CD4-positive, alpha-beta T cell treated with Interleukin-1 beta for 1 hour (primary cell): Measurements from ENCODE around the gene FABP7.
"Not testable (repeated sequence)": the region's sequence is repeated elsewhere in the genome, so short reads cannot be mapped to it uniquely, and the experiment has no call there.

Experiments used
- DNase-seq, 2 donors: peaks; one replicate each; pipeline ENCODE4 v3.0.0-alpha.2; 2020 to 2022

The FABP7 gene

DNA sequence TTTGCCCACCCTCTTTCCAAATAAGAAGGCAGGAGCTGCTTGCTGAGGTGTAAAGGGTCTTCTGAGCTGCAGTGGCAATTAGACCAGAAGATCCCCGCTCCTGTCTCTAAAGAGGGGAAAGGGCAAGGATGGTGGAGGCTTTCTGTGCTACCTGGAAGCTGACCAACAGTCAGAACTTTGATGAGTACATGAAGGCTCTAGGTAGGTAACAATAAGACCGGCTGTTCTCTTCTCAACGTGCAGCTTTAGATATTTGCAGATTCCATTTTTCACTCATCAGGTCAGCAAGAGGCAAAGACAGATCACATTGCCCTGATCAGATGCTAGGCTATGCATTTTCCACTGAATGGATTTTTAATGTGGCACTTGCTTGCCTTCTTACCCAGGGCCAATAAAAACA is at the start of gene FABP7:
Gene FABP7, plus strand, starts transcription at position 50 of the 400 bp plus-strand sequence. Its CDS starts 79 bp downstream, at position 129.
- no peak for DNase-seq

DNA sequence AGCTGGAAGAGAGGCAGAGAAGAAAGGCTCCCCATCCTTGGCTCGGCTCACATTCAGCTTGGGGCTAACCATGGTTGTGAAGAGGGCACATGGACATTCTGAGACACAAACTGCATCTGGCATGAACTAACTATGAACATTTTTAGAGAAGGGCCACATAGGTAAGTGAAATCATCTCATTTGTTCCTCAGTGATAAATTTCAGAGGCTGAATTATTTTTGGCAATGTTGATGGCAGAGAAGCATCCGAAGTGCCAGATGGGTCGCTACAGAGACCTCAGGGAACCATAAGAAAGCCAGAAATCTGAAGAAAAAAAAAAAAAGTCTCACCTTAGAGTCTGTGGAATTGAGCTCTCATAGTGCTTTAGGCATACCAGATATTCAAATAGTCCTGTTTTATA is 49.2 kb upstream of the FABP7 start:
- no peak for DNase-seq

DNA sequence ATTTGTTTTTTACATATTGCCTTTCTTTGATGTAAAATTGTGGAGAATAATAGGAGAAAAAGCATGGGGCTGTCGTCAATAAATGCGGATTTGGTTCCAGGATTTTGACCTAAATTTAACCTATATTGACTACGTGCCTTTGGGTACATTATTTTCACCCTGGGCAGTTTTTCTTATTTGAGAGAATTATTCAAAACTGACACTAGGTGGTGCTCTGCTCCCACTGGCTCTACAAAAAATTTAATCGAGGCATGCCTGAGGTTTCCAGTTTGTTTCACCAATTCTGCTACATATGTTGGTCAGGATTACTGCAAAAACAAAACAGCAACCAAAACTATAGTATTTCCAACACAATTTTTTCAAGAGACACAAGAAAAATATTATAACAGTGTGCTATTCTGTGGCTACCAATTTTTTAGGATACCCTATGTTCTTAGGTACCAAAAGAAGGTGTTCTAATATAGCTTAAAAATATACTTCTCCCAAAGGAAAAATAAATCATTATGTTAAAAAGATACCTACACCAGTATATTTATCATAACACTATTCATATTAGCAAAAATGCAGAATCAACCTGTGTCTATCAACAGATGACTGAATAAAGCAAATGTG is 48.6 kb upstream of the FABP7 start:
- no peak for DNase-seq

DNA sequence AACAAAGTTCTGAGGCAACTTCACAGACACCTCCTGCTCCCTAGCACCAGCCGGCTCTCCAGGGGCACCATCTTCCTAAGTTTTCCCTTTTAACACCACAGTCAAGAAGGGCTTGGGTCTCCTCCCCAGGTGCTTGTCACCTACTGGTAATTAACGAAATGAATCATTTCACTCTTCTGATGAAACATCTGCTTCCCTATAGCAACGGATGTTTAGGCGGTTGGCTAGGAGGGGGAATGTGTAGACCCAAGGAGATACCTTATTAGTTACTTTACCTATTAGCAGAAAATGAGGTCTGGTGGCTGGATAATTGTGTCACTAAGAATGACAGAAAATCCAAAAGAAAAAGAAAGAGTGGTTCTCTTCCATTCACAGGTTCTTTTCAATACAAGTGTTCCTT is 46.3 kb upstream of the FABP7 start:
- DNase-seq, result no peak

DNA sequence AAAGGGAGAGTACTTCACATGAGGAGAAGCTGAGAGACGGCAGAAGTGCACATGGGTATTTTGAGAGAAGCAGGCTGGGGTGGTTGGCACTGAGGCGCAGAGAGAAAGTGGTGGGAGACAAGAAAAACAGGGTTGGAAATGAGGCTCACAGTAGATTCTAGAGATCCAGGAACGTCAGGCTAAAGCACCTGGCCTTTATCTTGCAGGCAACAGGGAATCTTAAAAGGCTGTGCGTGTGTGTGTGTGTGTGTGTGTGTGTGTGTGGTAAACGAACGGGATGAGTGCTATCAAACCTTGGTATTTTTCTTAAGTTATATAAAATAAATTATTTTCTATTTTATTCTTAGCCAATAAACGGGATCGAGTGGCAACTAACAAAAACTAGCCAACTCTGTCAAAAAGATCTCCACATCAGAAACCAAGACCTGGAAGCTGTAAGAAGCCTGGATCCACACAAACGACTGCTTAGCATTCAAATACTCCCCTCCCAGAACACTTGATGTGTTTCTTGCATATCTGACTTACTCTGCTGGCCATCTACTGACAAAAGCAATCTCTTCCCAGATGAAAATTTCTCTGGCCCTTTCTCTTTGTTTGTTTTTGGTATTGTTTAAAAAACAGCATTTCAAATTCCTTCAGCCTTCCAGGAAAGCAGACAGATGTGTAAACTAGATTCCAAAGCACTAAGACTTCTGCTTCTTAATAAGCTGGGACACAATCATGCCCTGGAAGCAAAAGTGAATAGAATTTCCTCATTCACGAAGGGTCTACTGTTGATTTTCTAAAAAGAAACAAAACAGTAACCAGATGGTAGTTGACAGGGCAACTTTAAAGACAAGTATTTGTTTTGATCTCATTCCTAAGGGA is 44.8 kb upstream of the FABP7 start:
- DNase-seq, result no peak

DNA sequence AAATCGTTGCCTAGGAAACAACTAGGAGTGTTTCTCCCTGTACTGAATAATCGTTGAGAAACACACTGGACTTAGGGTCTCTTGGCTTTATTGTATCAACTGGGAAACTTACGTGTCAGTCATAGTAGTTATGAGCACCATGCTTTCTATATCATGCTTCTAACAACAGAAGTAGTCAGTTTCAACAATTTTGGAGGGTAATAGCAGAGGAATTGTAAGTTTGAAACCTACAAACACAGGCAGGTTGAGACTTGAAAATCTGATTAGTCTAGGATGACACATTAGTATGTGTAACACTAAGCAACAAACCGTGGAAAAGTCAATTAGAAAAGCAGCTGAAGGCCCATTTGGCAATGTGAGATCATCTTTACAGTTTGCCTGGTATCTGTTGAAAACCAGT is 43.9 kb upstream of the FABP7 start:
- no peak for DNase-seq

DNA sequence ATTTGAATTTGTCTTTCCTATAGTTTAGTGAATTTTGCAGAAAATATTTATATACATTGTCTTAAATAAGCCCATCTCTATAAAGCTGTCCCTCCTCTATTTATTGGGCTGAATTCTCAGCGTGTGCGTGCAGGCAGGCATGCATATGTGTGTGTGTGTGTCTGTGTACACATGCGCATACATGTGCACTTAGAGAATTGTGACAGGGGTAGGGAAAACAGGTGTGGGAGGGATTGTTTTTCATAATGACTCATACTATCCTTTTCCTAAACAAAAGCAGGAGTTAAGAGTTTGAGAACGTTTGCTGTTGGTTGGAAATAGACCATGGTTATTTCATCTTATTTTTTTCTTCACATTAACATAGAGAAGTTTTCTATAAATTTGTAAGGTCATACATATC is 43.4 kb upstream of the FABP7 start:
- no peak for DNase-seq

DNA sequence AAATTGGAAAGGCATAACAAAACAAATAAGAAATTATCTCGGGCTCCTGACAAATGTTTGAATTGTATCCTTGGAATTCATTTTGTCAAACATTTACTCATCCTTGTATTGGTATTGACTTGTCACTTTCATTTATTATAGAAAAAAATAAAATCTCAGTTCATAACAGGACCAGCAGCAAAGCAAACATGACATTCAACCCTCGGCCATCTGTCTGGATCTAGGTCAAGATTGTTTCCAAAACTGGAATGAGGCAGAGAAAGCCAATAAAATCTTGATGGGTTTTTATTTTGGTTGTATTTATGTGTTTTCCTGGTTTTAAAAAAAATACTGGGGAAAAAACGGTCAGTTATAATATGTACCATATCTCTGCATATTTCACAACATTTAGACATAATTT is 42.9 kb upstream of the FABP7 start:
- no peak for DNase-seq

DNA sequence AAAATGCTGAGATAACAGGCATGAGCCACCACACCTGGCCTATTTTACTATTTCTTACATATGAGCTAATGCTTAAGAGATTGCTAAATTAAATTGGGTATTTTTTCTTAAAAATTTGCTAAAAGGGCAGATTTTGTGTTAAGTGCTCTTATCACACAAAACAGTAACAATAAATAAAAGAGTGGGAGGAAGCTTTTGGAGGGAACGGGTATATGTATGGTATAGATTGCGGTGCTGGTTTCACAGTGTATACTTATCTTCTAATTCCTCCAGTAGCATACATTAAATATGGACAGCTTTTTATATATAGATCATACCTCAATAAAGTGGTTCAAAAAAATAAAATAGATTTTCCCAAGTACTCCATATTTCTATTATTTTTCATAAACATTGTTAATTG is 39.4 kb upstream of the FABP7 start:
- DNase-seq, result no peak

DNA sequence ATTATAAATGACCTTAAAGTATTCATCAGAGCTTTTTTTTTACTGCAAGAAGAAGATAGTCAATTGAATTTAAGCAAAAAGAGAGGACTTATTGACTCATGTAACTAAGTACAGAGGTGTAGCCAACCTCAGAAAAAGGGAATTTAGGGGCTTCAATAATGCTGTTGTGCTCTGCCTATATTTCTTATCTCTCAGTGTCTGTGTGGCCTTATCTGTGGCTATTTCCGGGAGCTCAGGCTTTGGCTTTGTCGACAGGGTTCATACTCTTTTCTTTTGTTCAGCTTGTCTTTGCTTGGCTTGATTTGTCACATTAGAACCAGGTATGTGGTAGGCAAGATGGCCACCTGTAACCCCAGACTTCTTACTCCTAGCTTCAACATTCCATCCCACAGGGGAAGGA is 38.6 kb upstream of the FABP7 start:
- DNase-seq, result no peak

DNA sequence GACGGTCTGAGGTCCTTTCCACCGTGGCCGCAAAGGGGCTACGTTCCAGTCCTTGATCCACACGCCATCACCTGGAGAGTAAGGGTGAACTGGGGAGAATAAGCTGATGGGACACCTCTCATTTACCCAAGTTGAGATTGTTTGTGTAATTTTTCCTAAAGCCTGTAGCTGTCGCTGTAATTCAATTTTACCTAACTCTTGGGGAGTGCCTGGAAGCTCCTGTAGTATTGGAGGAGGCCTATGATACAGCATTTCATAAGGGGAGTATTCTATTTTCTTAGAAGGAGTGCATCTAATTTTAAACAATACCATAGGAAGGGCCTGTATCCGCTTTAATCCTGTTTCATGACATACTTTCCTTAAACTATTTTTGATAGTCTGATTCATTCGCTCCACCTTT is 35.3 kb upstream of the FABP7 start:
- DNase-seq, result not testable (repeated sequence)

DNA sequence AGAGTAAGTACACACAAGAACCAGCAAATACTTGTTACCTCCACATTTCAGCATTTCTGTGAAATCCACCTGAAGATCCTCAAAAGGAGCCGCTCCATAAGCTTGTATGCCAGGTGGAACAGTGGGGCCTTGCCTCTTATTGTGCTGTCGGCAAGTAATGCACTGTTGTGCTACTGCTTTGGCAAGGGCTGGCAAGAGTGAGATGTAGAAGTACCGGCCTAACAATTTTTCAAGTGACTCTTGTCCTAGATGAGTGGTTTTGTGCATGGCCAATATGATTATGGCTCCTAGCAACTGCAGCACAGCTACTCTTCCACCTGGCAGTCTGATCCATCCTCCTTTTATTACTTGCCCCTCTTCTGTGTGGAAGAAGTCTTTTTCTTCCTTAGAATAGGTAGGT is 34.7 kb upstream of the FABP7 start:
- DNase-seq, result not testable (repeated sequence)

DNA sequence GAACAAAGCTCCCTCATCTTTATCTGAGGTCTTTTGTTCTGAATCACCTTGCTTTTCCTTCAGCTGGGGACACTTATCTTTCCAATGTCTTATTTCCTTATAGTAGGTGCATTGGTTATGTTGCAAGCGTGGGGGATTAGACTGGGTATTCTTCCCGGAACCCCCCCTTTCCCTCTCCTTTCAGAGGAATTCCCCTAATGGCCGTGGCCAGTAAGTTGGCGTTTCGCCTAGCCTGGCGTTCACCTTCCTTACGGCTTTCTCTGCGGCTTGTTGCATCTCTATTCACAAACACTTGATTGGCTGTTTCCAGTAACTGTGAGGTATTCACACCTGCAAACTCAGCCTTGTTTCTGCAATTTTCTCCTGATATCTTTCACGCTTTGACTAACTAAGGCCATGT is 32.8 kb upstream of the FABP7 start:
- DNase-seq, result no peak

DNA sequence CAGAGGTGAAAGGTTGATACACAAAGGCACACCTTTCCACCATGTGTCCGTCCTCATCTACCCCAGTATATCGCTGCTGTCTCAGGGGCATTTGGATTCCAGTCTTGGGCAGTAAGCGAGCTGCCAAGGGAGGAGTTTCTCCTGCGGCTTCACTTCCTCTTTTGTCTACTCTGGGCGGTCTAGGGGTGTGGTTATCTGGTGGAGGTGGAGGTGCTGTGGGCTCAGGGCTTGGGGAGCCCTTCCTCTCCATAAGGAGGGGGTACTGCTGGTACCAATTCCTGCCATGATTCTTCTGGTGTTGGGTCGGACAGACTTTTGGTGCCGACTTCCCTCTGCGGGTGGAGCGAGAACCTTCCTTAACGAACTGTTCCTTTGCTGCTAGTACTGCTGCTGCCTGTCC is 31.9 kb upstream of the FABP7 start:
- DNase-seq, result peak in 1 of 2 donors; percentile 61

DNA sequence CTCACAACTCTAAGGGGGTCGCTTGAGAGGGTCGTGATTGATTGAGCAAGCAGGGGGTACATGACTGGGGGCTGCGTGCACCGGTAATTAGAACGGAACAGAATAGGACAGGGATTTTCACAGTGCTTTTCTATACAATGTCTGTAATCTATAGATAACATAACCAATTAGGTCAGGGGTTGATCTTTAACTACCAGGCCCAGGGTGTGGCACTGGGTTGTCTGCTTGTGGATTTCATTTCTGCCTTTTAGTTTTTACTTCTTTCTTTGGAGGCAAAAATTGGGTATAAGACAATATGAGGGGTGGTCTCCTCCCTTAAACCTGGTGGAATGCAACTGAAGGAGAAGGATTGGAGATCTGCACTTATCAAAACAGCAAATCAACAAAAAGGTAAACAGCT is 30.6 kb upstream of the FABP7 start:
- not testable (repeated sequence) for DNase-seq

DNA sequence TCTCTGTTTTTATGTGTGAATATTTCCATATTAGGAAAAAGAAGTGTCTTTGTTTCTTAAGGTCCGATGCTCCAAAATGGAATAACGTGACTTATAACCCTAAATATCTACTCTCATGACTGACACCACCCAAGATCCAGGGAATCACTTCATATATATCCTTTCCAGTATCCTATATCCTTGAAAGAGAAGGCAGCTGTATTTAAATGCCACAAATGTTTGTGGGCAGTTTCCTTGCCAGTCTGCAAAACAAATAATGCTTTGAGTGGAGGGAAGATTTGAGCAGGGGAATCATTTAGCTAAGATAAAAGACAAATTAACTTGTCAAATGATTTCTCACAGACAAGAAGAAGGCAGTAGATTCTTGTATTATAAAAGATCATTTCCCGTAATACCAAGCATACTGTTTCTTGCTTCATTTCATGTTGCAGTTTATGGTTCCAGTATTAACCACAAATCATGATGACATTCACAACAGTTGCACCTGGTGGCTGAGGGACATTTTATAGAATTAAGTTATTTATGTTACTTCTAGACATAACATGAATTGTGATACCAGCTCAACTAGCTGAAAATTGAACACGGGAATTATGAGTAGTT is 30.0 kb upstream of the FABP7 start:
- DNase-seq, result no peak

DNA sequence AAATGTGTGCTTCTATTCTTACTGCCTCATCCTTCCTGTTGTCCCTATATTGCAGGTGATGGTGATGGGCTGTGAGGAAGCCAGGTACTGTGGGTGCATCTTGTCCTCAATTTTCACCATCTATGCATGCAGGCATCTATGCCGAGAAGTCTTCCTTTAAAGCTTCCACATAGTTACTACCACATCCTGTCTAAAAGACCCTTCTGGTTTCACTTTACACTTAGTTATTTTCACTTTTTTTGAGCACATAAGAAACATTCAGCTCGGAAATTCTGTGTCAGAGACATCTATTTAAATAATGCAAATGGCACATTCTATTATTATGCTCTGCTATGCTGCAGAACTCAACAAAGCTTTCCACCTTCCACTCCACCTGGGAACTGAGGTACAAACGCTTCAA is 28.2 kb upstream of the FABP7 start:
- no peak for DNase-seq

DNA sequence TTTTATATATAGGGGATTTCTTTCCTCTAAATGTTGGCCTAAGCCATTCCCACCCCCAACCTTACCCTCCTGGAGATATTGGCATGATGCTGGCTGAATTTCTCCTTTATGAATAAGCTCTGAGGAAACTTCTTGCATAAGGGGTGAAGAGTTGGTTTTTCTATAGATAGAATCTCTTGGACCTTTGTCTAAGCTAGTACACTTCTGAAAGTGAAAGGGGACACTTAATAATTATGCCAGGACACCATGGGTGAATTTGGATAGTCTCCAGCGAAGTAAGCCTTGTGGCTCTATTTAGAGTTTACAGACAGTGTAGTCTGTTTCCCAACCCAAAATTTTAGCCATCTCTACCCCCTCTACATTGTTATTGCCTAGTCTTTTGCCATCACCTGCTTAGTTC is 27.1 kb upstream of the FABP7 start:
- DNase-seq, result no peak

DNA sequence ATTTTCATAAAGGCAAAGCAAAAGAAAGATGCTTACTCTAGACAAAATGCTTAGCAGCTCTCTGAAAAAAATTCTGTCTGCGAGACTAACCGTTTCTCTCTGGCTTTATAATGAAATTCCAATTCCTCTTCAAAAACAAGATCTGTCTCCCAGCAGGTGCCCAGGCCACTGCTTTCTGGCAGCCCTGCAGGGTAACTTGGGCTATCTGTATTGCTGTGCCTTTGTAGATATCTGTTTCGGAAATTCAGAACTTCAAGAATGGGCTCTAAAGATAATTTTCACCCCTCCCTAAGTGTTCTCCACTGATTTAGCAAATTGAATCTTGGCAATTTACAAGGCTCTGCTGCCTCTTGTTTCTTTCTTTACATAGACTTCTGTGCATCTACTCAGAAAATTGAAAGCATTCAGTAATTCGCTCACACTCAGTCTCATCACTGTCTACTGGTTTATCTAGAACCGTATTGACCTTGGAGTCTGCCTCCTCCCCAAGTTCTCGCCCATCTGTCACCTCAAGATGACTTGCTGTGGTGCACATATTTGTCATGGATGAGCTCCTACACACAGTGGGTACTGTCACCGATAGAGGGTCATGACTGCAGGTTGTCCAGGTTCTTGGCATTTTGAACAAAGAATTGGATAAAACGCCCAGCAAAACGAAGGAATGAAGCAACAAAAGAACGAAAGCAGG is 26.4 kb upstream of the FABP7 start:
- DNase-seq, result no peak

DNA sequence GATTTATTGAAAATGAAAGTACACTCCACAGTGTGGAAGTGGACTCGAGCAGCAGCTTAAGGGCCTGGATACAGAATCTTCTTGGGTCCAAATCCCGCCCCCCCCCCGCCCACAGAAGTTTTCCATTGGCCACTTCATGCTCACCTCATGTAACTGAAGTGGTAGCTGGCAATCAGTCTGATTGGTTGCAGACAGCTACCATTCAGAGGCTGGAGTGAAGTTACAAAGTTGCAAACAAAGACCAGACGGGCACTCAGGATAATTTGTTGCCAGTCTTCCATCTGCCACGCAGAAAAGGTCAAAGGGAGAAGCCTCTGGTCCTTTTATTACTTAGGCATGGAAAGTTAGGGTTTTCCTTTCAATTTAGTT is 25.8 kb upstream of the FABP7 start:
- no peak for DNase-seq

DNA sequence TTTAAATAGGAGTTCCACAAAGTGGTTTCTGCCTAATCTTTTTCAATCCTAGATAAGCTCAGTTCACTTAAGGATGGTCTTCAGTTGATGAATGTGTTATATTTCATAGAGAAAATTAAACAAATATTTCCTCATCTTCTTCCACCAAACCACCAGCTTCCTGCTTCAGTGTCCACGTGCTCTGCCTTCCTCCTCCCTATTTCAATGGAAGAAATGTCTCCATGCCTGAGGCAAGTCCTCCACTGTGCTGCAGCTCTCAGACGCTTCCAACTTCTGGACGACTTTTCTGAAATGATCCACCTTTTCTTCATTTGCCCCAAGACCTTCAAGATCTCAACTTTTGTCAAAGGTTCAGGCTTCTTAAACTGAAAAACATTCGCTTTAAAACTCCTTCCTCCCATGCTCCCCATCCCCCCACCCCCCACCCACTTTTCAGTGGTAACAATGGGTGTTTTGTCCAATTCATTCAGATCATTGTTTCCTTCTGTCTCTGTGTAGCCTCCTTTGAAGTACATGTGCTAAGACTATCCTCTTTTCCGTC is 25.3 kb upstream of the FABP7 start:
- no peak for DNase-seq

DNA sequence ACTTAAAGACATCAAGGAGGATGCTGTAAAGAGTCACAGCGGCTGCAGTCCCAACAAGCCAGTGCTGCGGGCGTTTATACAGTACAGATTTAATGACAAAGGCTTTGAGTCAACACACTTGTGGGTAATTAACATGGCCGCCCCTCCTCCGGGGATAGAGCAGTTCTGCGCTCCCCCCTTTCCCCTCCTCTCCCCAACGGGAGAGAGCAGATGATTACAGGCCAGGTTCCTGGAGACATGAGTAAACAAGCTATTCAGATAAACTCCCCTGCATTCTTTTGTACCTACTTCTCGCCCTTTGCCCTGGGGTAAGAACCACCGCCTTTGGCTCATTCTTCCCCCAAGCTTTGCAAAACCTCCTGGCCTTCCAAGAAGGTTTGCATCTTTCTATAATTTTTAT is 23.6 kb upstream of the FABP7 start:
- no peak for DNase-seq

DNA sequence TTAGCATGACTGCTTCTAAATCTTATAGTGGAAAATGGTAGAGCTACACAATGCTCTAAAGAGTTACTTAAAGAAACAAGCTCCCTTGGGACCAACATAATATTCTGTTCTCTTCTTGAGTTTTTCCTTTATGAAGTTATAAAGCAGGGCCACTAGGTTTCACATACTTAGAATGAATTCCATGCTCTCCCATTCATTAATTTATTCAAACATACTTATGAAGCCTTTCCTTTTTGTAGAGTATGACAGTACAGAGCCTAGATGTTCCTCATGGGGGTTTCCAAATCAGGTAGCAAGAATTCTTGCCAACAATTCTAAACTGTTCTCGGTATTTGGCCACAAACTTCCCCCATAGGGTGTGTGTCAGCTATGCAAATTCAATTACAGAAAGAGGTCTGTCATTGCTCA is 20.6 kb upstream of the FABP7 start:
- DNase-seq, result peak in 1 of 2 donors; percentile 15
